Raji (cell line): ENCODE results near the gene ABAT.

Experiments
- POLR2A ChIP-seq: IDR thresholded peaks from 2 replicates; pipeline ENCODE4 v1.6.1; 2011; ENCODE audit warnings: low read depth, low read length, control low read depth; ENCODE audit not compliant: insufficient read depth

Gene ABAT

GRCh38 chr16:8718851-8719680 lies 44.6 kb downstream of the ABAT start:
- no peak for TF ChIP-seq POLR2A

GRCh38 chr16:8720080-8720966 lies 45.9 kb downstream of the ABAT start:
- TF ChIP-seq POLR2A: no peak

- no peak for TF ChIP-seq POLR2A
Measured at GRCh38 chr16:8720967-8721308, 46.5 kb downstream of the ABAT start.

GRCh38 chr16:8721336-8722024 lies 47.1 kb downstream of the ABAT start:
- TF ChIP-seq POLR2A: no peak

GRCh38 chr16:8722025-8722348 lies 47.6 kb downstream of the ABAT start:
- no peak for TF ChIP-seq POLR2A

GRCh38 chr16:8725513-8726178 lies 51.2 kb downstream of the ABAT start:
- no peak for TF ChIP-seq POLR2A

- TF ChIP-seq POLR2A: no peak
Measured at GRCh38 chr16:8727131-8727806, 52.9 kb downstream of the ABAT start.

- no peak for TF ChIP-seq POLR2A
Measured at GRCh38 chr16:8727857-8728618, 53.6 kb downstream of the ABAT start.

- TF ChIP-seq POLR2A: no peak
Measured at GRCh38 chr16:8729779-8730334, 55.4 kb downstream of the ABAT start.

- TF ChIP-seq POLR2A: no peak
Measured at GRCh38 chr16:8730335-8730915, 56.0 kb downstream of the ABAT start.

- no peak for TF ChIP-seq POLR2A
Measured at GRCh38 chr16:8733849-8734540, 59.6 kb downstream of the ABAT start.

- TF ChIP-seq POLR2A: no peak
Measured at GRCh38 chr16:8735574-8735973, 61.2 kb downstream of the ABAT start.
